GM18505 (cell line): Measurements from ENCODE around the gene SORBS1.
A peak's percentile ranks its signal among the peaks of the same experiment; 100 is the strongest.

ENCODE experiments used
- ATAC-seq: cut with Tn5 transposase; IDR thresholded peaks from one replicate; pipeline ENCODE4 v1.9.1; 2021; ENCODE audit not compliant: unreplicated experiment
- POLR2A ChIP-seq: IDR thresholded peaks from 4 replicates; pipeline ENCODE4 v1.6.1; 2011; ENCODE audit warnings: borderline replicate concordance; ENCODE audit not compliant: insufficient read depth, insufficient read length; ENCODE audit errors: extremely low read depth

The SORBS1 gene

DNA sequence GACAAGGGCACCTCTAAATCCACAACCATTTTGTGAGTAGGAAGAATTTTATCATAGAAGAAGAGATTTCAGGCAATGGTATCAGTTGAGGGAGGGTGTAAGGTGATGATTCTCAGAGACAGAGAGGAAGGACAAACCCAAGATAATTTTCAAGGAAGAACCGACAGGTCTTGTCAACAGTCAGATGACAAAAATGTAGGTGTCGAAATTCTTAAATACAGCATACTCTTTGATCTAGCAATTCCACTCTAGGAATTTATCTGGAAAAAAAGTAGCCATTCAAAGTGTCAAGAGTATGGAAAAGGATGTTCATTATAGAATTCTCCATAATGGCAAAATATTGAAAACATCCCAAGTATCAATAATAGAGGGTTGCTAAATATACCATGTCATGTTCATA, 256.2 kb downstream of the SORBS1 start:
- ATAC-seq: no peak
- no peak for TF ChIP-seq POLR2A

DNA sequence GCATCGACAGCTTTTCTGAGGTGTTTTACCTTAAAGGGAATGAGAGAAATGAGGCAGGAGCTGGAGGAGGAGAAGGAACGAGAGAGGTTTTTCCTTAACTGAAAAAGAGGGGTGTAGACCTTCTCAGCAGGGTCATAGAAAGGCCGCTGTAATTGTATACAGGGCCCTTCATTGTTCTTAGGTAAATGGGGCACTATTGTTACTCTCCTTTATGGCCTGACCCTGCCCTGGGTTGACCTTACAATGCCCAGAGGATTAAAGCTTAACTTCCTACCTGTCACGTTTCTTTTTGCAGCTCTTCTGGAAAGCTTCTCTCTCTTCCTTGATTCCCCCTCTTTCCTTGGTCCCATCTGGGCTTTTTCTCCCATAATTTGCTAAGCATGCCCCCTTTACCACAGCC, 256.7 kb downstream of the SORBS1 start:
- no peak for ATAC-seq
- no peak for TF ChIP-seq POLR2A

DNA sequence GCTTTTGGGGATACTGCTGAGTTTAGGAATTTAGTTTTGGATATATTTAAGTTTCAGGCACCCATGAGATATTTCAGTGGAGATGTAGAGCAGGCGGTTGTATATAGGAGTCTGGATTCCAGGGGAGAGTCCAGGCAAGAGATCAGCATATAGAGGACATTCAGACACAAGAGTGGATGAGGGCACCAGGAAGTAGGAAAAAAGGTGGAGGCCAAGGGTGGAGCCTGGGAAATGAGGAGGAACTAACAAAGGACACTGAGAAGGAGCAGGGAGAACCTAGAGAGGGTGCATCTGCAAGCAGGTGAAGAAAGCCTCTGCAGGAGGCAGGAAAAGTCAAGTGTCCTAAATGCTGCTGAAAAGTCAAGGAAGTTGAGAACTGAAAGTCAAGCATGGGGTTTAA, 257.2 kb downstream of the SORBS1 start:
- no peak for TF ChIP-seq POLR2A
- no peak for ATAC-seq

DNA sequence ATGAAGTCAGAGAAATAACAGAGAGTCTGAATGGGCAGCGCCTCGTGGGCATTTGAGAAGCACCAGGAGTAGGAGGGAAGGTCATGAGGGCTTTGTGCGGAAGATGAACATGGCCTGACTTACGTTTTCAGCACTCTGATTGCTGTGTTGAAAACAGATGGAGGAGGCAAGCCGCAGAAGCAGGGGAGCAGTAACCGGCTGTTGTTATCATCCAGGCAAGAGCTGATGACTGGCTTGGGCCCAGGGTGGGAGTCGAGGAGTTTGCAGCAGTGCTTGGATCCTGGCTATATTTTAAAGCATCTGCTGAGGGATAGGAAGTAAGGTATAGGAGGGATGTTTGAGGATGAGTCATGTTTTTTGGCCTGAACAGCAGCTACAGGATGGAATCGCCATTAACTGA, 257.6 kb downstream of the SORBS1 start:
- ATAC-seq: no peak
- no peak for TF ChIP-seq POLR2A

DNA sequence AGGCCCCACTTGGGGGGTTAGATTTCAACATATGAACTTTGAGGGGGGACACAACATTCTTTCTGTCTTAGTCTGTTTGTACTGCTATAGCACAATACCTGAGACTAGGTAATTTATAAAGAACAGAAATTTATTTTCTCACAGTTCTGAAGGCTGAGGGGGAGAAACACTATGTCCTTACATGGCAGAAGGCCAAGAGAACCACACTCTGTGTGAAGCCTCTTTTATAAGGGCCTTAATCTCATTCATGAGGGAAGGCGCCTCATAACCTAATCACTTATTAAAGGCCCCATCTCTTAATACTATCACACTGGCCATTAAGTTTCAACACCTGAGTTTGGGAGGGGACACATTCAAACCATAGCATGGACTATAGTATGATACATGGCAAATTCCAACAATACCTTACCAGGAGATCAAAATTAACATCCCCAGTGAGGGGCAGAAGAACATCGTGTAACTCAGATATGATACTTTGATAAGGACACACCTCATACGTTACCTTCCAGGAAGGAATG, 261.1 kb downstream of the SORBS1 start:
- ATAC-seq: no peak
- no peak for TF ChIP-seq POLR2A

DNA sequence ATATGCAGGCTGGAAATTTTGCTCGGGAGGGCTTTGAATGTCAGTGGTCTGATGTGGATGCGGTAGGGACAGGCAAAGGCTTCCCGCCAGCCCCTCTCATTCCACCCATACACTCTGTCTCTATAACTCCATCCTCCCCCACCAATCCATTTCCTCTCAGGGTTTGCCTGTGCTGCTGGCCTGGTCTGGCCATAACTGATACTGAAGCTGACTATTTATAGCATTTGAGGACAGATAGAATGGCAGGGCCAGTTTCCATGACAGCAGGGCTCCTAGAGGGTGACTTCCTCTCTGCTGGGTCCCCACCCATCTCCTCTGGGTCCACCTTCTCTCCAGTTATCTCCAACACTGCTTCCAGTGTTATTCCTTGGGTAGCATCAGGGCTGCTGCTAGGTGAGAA, 263.8 kb downstream of the SORBS1 start:
- ATAC-seq: peak; percentile 37
- TF ChIP-seq POLR2A: peak; percentile 29

DNA sequence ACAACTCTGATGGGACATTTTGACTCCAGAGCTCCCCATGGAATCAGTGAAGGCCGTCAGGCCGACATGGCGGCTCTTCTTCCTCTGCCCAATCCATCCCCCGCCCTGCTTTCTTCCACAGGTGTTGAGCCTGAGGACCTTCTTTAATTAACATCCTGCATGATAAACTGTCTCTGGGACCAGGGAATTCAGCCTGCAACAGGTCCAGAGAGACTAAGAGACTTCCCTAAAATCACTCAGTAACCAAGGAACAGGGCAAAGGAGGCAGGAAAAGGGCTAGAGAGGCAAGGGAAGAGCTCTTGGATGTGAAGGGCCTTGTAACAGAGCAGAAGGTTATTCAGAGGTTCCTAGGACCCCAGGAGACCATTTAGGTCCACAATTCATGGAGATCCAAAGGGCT, 264.4 kb downstream of the SORBS1 start:
- TF ChIP-seq POLR2A: no peak
- no peak for ATAC-seq

DNA sequence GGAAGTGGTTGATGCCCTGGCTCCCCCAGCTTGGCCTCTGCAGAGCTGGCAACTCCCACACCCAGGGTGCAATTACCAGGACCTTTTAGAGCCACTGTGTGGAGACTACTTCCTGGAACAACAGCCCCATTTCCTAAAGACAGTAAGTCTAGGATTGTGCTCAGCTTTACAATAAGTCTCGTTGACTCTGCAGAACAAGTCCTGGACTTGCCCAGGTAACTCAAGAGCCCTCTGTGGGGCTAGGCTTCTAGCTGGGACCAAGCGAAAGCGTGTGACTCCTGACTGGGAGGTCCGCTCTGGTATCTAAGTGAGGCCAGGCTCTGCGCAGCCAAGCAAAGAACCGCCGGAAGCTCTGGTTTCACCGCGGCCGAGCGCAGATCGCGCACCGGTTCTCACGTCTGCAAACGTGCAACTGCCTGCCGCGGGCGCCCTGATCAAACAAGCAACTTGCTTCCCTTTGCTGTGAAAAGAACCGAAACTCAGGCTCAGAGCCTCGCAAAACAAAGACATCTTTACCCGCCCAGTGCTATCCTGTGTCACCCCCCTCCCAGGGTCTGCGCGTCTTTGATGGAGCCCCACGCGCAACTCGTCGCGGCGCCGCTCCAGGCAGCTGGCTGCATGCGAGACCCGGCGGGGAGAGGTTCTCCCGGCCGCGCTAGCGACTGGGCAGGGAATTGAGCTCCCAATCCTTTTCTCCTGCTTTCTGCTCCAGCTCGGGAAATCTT, 266.0 kb downstream of the SORBS1 start:
- TF ChIP-seq POLR2A: peak; percentile 91
- ATAC-seq: peak; percentile 60

DNA sequence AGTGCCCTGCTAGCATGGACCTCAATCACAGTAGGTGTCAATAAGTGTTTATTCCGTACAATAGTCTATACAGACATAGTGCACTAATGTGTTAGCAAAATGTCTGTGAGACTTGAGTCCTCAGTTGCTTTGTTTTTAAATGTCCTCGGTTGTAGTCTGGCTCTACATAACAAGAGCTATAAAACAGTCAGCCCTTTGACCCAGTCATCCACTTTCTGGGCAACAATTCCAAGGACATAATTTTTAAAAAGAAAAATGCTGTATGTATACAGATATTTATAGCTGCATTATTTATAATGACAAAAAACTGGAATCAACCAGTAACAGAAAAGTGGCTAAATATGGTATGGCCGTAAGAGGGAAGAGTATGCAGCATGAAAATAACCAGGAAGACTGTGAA, 267.5 kb downstream of the SORBS1 start:
- no peak for TF ChIP-seq POLR2A
- no peak for ATAC-seq

DNA sequence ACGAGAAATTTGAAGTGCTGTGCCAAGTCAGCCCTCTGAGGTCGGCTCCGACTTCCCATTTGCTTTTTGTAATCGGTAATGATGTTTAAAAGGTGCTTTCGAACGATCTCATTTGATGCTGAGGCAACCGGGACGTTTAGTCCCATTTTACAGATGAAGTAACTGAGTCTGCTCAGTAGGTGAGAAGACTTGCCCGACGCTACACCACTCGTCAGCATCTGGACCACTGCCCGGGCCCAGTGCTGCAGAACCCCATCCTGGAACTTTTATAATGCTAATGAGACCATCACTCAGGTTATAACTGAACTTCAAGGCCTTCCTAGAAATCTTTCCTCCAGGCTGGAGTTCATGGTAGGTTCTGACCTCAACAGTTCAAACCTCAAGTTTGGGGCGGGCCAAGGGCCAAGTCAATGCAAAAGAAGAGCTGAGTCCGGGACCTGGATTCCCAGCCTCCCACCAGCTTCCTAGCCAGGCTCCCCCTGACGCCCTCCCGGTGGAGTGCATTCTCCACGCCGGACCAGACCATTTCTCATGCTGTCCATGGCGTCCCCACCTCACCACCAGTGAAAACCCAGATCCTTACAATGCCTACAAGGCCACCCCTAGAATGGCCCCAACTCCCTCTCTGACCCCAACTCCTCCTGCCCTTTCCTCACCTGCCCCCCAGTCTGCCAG, 269.7 kb downstream of the SORBS1 start:
- no peak for ATAC-seq
- TF ChIP-seq POLR2A: no peak

DNA sequence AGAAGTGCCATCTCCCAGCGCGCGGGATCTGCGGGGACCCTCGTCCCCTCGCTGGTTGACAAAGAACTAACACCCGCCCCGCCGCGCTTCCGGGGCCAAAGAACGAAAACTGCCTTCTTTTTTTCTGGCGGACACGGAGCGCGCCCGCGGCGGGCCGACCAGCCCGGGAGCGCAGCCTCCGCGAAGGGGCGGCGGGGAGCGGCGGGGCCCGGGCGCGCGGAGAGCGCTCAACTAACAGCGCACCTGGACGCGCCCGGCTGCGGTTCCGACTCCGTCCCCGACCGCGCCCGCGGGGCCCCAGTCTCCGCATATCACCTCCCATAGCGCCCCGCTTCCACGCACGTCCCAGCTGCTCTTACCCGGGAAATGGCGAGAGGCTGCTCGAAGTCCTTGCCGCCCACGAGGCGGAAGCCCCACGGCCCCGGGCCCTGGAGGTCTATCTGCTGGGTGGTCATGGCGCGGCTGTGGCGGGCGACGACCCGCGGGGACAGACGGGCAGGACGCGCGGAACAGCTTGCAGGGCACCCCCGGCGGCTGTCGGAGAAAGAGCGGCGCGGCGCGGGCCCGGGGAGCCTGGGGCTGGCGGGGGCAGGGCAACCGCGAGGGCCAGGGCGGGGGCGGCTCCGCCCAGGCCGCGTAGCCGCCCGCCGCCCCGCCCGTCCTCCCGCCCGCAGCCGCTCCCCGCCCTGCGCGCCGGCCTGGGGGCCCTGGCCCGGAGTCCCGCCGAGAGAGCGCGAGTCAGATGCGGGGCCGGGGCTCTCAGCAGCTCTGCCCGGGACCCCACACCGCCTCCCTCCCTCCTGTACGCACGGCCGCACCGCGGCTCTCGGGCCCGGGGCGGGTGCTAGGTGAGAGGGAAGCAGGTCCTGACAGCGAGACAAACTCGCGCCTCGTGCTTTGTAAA, 270.5 kb downstream of the SORBS1 start, which contains the start of gene PDLIM1:
TSS of gene PDLIM1 (minus strand) at position 543 of the 904 bp plus-strand sequence. CDS start at position 455, 88 bp downstream.
- TF ChIP-seq POLR2A: peak; percentile 86
- peak; percentile 48 for ATAC-seq

DNA sequence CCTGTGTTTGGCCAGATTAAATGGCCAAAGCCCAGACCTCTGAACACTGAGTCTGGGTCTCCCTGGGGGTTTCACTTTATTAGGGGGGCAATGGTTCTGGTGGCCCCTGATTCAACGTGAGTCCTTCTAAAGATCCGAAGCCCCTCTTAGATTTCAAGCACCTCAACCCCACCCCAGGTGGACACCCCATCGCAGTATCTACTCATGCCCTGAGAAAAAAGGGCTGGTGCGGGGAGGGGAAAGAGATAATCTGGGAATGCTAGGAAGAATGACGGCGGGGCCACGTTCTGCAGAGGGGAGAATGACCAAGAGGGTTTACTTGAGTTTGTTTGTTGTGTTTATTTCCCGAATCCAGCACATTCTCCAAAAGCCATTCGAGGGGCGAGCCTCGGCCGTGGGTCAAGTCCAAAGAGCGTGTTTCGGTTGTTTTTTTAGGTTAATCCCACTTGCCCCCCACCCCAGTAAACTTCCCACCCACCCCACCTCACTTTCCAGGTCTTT, 271.2 kb downstream of the SORBS1 start:
- no peak for TF ChIP-seq POLR2A
- ATAC-seq: no peak

DNA sequence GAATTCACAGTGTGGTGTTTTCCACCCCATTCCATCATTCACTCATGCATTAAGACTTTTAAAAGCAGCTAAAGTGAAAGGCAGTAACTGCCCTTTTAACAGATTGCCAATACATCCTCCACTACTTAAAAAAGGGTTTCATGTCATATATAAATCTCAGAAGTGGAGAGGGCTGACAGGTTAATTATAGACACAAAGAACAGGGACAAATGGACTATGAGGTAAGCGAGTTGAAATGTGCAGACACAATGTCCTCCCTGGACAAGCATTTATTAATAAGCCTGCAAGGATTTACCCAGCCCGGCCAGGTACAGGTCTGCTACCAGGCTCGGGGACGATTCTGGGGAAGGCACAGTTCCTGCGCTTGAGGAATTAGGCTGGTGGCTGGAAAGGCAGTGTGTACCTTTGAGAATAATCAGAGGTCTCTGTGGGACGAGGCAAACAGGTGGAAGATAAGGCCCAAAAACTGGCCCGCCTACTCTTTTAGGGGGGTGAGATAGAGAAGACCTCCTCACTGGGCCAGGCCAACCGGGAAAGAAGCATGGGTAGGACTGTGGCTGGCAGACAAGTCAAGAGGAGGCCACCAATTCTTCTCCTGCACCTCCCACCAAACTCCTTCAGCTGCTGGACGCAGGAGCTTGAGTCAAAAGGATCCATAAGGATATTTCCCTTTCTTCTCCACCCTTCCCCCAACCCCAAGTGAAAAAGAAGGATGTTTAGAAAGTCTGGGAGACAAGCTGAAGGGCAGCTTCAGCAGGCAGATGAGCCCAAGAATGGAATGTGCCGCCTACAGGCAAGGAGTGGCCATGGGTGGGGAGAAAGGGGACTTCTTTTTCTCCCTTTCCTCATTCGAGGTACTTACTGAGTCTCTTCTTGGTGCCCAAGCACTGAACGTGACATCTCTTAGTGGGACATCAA, 271.9 kb downstream of the SORBS1 start:
- no peak for ATAC-seq
- peak; percentile 27 for TF ChIP-seq POLR2A

DNA sequence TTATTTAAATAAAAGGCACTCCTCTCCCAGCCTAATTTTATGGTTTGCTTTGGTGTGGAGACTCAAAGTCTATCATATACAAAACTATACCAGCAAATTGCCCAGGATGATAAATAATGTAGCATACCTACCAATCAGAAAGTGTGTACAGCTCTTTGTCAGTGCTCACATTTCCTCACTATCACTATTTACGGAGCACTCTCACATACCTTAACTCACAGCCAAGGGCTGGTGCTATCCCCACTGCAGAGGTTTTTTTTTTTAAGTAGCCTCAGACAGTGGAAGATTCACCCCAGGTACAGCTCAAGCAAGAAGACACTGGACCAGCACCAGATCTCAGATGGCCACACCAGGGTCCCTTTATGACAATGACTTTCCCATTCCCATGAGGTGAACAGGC, 272.9 kb downstream of the SORBS1 start:
- ATAC-seq: no peak
- no peak for TF ChIP-seq POLR2A
